ENCODE data around the gene USP5.

The USP5 gene

DNA sequence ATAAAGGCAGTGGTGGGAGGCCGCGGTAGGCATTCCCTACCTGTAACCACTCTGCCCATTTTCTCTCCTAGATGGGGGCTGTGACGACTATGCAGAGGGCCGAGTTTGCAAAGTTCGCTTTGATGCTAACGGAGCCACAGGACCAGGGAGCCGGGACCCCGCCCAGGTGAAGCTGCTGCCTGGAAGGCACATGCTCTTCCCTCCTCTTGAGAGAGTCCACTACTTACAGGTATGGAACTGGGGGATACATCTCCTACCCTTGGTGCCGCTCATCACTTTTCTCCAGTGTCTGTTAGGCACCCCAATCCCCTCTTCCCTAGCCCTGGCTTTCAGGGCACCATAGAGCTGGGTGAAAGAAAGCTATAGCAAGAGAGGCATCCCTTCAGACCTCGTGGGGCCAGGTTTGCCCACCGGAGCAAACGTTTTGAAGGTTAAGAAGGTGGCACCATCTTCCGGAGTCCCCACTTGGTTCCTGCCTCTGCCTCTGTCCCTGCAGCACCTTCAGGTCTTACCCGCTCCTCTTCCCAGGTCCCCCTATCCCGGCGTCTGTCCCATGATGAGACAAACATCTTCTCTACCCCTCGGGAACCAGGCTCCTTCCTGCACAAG is 25.7 kb upstream of the USP5 start:
- DNase-seq (ENCODE audit: low read depth): no peak

DNA sequence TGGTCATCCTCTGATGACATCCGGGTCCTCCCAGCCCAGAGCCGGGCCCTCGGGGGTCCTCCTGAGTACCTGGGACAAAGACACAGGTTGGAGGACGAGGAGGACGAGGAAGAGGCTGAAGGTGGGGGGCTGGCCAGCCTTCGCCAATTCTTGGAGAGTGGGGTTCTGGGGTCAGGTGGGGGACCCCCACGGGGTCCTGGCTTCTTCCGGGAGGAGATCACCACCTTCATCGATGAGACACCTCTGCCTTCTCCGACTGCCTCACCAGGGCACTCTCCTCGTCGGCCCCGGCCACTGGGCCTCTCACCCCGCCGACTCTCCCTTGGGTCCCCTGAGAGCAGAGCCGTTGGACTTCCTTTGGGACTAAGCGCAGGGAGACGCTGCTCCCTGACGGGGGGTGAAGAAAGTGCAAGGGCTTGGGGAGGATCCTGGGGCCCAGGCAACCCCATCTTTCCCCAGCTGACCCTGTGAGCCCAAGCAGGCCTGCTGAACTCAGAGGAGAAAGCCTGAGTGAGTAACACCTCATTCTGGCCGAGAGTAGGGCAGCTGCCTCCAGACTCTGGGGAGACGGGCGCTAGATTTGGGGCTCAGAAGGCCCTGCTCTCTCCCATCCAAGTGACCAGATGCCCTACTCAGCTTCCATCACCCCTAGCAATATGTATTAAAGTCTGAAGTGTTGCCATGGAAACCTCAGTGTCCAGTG is 25.1 kb upstream of the USP5 start:
- no peak for DNase-seq (ENCODE audit: low read depth)

DNA sequence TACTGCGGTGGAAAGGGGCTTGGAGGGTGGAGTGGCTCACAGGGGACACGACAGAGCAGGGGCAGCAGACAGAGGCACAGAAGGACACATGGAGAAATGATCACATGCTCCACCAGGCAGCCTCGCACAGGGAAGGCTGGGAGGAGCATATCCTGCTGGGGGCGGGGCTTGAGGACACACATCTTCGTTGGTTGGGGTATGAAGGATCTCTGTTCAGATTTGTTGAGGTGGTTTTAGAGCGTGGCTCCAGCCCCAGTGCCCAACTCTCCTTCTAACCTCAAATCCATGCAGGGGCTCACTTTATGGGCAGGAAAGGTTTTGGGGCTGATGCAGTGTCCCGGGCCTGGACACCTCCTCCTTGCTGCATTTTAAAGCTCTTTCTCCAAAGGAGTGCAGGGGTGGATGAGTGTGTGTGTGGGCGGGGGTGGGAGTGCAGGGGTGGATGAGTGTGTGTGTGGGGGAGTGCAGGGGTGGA is 24.5 kb upstream of the USP5 start:
- DNase-seq (ENCODE audit: low read depth): peak; percentile 31

DNA sequence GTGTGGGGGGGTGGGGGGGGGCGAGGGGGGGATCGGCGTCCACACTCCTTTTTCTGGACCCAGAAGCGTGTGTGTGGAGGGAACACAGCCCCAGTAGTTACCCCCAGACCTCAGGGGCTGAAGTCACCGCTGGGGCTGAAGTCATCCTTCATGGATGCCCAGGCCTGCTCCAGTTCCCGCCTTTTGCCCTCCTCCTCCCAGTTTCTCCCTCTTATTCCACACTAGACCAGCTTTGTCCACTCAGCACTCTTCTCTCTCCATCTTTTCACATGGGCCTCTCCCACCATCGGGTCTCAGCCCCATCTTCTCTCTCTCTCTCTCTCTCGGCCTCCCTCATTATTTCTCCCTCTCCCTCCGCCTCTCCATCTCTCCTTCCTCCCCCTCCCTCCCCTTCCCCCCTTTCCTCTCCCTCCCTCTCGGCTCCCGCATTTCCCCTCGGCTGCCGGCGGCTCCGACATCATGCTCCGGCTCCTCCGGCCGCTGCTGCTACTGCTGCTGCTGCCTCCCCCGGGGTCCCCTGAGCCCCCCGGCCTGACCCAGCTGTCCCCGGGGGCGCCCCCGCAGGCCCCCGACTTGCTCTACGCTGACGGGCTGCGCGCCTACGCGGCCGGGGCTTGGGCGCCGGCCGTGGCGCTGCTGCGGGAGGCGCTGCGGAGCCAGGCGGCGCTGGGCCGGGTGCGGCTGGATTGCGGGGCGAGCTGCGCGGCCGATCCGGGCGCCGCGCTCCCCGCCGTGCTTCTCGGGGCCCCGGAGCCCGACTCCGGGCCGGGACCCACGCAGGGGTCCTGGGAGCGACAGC is 23.8 kb upstream of the USP5 start, which contains the start of gene P3H3:
TSS of gene P3H3 (plus strand) at position 426 of the 799 bp plus-strand sequence. CDS start at position 460, 34 bp downstream.
- DNase-seq (ENCODE audit: low read depth): no peak

DNA sequence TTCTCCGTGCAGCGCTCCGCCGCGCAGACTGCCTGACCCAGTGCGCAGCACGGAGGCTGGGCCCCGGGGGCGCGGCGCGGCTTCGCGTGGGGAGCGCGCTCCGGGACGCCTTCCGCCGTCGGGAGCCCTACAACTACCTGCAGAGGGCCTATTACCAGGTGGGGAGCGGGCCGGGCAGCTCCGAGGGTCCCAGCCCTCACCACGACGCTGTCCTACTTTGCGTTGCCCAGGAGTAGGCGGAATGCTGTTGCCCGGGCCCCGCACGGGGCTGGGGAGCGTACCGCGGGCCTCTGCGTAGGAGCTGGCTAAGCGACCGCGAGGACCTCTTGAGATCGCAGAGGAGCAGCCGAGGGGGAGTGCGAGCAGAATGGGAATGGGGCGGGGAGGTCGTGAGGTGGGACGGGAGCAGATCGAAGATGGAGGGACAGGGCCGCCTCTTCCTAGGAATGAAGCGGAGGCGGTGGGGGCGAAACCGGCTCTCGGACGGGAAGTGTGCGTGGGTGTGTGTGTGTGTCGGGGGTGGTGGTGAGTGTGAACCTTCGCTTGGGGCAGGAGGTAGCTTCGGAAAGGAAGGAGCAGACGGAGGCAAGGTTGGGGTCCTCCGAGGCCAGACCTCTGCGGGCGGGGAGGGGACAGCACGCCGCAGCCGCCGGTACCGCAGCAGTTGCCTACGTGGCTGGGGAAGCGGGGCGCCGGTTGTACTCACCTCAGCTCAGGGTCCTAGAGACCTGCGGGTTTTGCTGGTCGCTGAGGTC is 23.0 kb upstream of the USP5 start:
- peak; percentile 27 for DNase-seq (ENCODE audit: low read depth)

DNA sequence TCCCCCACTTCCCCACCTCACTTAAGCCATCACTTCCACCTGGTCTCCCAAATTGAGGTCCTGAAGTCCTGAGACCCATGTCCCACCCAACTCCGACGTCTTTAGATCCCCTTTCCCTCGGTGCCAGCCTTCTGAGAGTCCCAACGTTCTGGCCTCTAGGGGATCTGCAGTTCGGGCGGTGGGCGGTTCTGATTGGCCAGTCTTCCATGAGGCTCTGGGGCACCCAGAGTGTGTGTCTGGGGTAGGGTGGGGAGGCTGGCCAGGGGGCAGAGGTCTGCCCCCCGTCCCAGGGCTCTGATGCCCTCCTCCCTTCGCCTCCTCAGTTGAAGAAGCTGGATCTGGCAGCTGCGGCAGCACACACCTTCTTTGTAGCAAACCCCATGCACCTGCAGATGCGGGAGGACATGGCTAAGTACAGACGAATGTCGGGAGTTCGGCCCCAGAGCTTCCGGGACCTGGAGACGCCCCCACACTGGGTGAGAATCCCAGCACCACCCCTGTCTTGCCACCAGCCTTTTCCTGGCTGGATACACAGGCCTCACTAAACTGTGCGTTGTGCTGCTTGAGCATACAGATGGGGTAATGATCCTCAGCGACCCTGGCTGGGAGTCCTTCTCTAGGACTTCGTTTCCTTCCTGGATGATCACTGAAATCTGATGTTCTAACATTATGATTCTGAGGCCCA is 22.3 kb upstream of the USP5 start:
- DNase-seq (ENCODE audit: low read depth): no peak

DNA sequence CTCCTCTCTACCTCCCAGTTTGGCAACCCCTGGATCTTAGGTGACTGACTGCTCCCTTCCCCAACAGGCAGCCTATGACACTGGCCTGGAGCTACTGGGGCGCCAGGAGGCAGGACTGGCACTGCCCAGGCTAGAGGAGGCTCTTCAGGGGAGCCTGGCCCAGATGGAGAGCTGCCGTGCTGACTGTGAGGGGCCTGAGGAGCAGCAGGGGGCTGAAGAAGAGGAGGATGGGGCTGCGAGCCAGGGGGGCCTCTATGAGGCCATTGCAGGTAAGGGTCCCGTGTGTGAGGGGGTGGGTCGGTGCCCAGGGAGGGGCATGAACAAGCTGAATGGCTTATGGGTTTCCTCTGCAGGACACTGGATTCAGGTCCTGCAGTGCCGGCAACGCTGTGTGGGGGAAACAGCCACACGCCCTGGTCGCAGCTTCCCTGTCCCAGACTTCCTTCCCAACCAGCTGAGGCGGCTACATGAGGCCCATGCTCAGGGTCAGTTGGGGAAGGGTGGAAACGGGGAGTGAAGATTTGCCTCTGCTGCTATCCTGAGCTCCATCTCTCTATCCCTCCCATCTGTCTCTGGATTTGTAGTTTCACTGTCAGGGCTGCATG is 21.6 kb upstream of the USP5 start:
- DNase-seq (ENCODE audit: low read depth): no peak

DNA sequence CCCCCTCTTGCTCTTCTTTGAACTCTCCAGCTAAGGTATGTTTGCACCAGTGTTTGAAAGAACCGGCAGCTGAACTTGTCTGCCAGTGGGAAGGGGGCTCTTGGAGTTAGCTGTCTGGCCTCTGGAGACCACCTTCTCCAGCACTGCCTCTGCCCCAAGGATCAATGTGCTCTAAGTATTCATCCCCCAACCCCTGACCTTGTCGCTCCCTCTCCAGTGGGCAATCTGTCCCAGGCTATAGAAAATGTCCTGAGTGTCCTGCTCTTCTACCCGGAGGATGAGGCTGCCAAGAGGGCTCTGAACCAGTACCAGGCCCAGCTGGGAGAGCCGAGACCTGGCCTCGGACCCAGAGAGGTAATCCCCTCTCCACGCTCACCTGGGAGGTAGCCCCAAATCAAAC is 21.0 kb upstream of the USP5 start:
- no peak for DNase-seq (ENCODE audit: low read depth)

DNA sequence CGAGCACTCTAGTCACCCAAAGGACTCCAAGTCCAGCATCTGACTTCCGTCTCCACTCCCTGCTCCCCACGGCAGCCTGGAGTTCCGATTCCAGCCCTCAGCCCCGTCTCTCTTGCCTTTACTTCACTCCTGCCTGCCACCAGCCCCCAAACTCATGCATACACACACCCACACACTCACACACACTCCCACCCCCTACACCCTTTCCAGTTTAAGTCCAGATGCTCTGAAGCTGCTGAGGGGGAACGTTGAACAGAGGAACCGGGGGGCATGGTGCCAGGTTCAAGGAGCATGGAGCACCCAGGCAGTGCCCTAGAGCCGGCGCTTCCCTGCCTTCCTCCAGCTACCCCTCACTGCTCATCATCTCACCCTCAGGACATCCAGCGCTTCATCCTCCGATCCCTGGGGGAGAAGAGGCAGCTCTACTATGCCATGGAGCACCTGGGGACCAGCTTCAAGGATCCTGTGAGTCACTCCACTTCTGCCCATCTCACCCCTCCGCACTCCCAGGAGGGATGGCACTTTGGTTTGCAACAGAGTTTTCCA is 20.4 kb upstream of the USP5 start:
- DNase-seq (ENCODE audit: low read depth): no peak

DNA sequence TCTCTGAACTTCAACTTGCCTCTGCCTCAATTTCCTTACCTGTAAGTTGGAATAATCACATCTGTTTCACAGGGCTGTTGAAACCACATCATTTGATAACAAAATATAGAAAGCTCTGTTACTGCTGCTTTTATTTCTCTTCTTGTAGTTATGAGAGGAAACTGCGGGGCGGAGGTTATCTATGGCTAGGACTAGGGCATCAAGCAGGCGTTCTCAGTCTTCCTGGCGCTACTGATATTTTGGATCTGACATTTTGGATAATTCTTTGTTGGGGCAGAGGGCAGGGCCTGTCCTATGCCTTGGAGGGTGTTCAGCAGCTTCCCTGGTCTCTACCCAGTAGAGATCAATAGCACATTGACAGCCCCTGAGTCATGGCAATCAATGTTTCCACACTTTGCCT is 19.8 kb upstream of the USP5 start:
- DNase-seq (ENCODE audit: low read depth): no peak

DNA sequence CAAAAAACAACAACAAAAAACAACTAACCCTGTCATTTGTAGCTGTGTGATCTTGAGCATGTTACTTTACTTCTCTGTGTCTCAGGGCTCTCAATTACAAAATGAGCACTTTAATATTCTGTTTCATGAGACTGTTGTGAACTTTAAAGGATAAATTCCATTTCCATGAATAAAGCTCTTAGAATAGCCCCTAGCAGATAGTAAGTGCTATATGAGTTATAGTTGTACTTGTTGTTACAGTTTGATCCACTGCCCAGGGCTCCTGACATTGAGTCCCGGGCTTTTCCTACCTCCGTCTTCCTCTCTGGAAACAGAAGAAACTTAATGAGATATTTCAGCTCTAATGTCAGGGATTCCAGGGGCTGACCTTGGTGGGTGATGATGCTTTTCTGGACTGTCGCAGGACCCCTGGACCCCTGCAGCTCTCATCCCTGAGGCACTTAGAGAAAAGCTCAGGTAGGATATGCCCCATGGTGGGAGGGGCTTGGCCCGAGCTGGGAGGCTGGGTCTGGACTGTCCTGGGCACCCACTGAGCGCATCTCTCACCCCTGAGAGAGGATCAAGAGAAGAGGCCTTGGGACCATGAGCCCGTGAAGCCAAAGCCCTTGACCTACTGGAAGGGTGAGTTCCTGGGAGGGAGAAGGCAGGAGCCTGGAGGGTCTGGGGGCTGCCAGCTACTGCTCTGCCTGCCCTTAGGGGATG is 18.6 kb upstream of the USP5 start:
- no peak for DNase-seq (ENCODE audit: low read depth)

DNA sequence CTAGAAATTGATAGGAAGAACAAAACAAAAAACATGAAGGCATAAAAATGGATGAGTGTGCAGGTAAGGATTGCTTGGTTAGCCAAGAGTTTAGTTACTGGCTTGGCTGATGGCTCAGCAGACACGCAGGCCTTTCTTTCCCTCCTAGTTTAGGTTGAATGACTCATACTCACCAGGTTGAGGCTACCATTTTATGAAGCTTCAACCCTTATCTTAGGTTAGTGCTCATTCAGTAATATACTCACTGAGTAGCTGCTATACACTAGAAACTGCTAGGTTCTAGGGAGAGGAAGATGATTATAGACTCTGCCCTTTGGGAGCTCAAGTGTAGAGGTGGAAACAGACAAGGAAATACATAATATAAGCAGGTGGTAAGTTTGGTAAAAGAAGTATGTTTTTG is 17.7 kb upstream of the USP5 start:
- no peak for DNase-seq (ENCODE audit: low read depth)

DNA sequence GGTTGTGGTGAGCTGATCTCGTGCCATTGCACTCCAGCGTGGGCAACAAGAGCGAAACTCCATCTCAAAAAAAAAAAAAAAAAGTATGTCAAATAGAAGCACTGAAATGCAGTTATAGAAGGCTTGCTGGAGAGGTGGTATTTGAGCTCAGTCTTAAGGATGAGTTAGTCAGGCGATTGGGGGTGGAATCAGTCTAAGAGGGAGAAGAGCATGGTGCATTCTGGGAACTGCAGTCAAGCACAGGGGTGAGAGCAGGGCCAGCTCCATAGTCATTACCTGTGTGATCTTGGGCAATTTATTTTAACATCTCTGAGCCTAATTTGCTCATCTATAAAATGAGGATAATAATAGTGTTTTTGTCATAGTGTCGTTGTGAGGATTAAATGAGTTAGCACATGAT is 17.1 kb upstream of the USP5 start:
- no peak for DNase-seq (ENCODE audit: low read depth)

DNA sequence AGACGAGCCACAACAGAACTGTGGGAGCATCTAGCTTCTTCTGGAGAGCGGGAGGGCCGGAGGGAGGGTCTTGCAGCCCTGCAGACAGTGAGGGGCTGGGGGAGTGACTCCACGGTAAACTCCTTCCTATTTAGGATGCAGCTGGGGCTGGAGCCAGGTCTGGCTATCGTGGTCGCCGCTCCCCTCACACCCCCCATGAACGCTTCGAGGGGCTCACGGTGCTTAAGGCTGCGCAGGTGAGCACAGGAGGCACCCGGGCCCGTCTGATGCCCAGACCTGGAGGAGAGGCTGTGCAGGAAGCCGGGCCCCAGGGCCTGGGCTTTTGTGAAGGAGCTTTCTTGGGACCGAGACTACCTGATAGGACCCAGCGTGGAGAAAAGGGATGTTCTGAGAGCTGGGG is 15.1 kb upstream of the USP5 start:
- DNase-seq (ENCODE audit: low read depth): no peak

DNA sequence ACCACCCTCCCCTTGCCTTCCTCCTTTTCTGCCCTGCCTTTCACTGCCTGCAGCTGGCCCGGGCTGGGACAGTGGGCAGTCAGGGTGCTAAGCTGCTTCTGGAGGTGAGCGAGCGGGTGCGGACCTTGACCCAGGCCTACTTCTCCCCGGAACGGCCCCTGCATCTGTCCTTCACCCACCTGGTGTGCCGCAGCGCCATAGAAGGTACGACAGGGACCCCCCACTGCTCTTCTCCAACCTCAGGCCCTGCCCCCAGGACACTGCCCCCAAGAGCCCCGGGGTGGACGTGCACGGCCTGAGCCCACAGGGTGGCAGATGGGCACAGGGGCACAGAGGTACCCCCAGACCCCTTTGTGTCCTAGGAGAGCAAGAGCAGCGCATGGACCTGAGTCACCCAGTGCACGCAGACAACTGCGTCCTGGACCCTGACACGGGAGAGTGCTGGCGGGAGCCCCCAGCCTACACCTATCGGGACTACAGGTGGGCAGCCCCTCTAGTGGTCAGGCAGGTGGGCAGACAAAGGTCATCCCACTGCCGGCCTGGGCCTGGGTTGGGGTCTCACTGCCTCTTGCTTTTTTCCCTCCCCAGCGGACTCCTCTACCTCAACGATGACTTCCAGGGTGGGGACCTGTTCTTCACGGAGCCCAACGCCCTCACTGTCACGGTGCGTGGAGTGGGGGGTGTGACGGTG is 14.4 kb upstream of the USP5 start:
- DNase-seq (ENCODE audit: low read depth): no peak

DNA sequence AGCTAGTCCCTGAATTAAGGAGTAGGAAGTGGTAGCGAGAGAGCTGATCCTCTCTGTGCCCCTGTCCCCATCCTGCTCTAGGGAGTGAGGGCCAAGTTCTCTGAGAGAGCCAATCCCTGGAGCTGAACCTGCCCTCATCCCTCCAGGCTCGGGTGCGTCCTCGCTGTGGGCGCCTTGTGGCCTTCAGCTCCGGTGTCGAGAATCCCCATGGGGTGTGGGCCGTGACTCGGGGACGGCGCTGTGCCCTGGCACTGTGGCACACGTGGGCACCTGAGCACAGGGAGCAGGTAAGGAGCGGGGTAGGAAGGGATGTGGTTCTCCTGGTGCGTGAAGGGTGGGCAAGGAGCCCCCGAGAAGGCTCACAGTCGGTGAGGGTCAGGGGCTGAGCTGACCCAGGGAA is 13.1 kb upstream of the USP5 start:
- no peak for DNase-seq (ENCODE audit: low read depth)

DNA sequence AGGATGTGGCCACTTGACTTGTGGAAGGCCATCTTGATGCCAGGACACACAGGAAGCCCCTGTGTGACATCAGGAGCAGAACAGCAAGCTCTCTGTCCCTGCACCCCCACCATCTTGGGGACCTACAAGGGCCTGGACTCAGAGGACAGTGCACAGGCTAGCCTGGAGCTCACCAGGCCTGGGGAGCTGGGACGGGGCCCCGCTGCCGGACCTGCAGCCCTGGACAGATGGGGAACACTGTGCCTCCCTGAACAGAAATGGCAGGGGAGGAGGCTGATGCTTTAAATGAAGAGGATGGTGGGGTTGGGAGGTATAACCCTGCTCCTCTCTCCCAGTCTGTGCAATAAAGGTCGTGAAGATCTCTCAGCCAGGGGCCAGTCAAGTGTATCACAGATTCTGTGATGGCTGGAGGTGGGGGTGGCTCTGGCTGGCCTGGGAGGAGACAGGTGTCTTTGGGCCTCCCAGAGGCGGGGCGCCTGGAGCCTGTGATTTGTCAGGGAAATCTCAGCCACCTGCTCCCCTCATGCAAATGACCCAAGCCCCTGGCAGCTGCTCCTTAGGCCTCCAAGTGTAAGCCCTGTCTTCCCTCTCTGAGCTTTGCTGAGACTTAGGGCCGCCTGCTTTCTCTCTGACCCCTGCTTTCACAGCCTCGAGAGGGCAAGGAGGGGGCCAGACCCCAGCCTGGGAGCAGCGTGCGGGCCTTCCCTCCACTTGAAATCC is 12.3 kb upstream of the USP5 start:
- no peak for DNase-seq (ENCODE audit: low read depth)

DNA sequence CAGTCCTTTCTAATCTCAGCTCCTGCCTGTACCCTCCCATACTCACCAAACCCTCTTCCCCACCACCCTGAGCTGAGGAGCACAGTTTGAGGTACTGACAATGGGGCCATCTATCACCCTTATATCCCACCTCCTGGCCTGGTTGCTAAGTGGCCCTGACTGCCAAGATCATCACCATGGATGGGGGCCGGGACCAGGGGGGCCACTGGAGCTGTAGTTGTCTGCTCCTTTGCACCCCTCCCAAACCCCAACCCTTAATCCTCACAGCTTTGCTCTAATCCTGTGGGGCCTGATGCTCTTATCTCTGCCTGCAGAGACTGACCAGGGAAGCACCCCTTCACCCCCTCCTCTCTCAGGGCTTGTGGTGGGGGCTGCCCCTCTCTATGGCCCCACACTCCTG is 11.6 kb upstream of the USP5 start:
- DNase-seq (ENCODE audit: low read depth): no peak
